ENCODE results near the gene RPS6KA2. TPM values are rescaled to one million over a fixed set of nuclear protein-coding genes. Genes with fewer than 3 reads are reported as not detected.

Gene RPS6KA2
- total RNA-seq, 1 experiment from 2014 or later = 12.3 TPM

- Histone ChIP-seq H3K14ac (ENCODE audit: insufficient read depth, low read length) (no peak overlapping the region; the same call in 1 of the 2 replicates), H3K23ac (ENCODE audit: insufficient read length, low read depth, low read length) (no peak overlapping the region), H2BK20ac (ENCODE audit: low read depth, low read length, poor library complexity, severe bottlenecking) (no peak overlapping the region), H4K91ac (ENCODE audit: insufficient read length, low read depth, low read length) (no peak overlapping the region), H3K79me2 (ENCODE audit: insufficient read depth, low read length) (no peaks in the 10 kb centered on the region), H2AFZ (ENCODE audit: low read length) (no peak overlapping the region), H3K9ac (ENCODE audit: extremely low read depth, insufficient read length, low read length) (no peak overlapping the region), H3K4me2 (ENCODE audit: insufficient read depth, insufficient read length, low read length) (no peak overlapping the region), H3T11ph (ENCODE audit: low read length) (no peak overlapping the region), H2BK120ac (ENCODE audit: low read depth, low read length, poor library complexity, severe bottlenecking) (no peak overlapping the region), H3K18ac (ENCODE audit: insufficient read length, low read depth, low read length) (no peak overlapping the region), H2BK12ac (ENCODE audit: insufficient read length, low read depth, low read length) (no peak overlapping the region), H3K4me1 (ENCODE audit: insufficient read depth, low read length) (peaks cover 4% of the 10 kb centered on the region; the same call in 1 of the 2 replicates), H3K9me3 (ENCODE audit: control insufficient read depth, low read depth, low read length) (no peaks in the 10 kb centered on the region), H3K4ac (ENCODE audit: low read depth, low read length) (no peak overlapping the region), H3K56ac (ENCODE audit: insufficient read length, low read depth, low read length) (no peak overlapping the region), H4K5ac (ENCODE audit: insufficient read length, low read depth, low read length) (no peak overlapping the region), H3K27me3 (ENCODE audit: insufficient read depth, low read length) (peaks cover 3% of the 10 kb centered on the region; the same call in 1 of the 2 replicates), H2BK5ac (ENCODE audit: insufficient read length, low read length) (no peak overlapping the region), H3K79me1 (ENCODE audit: insufficient read depth, low read depth, low read length, poor library complexity, severe bottlenecking) (no peaks in the 10 kb centered on the region), H4K20me1 (ENCODE audit: control insufficient read depth, insufficient read depth, insufficient read length) (no peaks in the 10 kb centered on the region), H2BK15ac (ENCODE audit: low read depth, low read length) (no peak overlapping the region), H3K27ac (ENCODE audit: insufficient read length, low read depth, low read length) (no peak overlapping the region), H4K8ac (replicated peaks; ENCODE audit: insufficient read length, low read depth, low read length) (no peak overlapping the region), H2AK5ac (ENCODE audit: insufficient read length, low read length) (no peak overlapping the region), H3K23me2 (ENCODE audit: insufficient read length, low read depth, low read length, poor library complexity, severe bottlenecking) (no peaks in the 10 kb centered on the region)
- peaks cover 6% of the 10 kb centered on the region for H3K27me3 Mint-ChIP-seq (ENCODE audit: low read depth)
- H3K4me1 Mint-ChIP-seq = peaks cover 2 to 20% of the 10 kb centered on the region in 2 experiments
- H3K36me3 Mint-ChIP-seq (ENCODE audit: insufficient read depth in 1 of 3, low read depth in 3 of 3) = no peaks in the 10 kb centered on the region
- no peak overlapping the region for H3K4me3 Mint-ChIP-seq
- no peak for TF ChIP-seq CTCF (conservative IDR thresholded peaks at IDR 0.05)
- no peaks in the 10 kb centered on the region for H3K9me3 Mint-ChIP-seq
- no peak for DNase-seq
- no CpG with 5 or more reads among the region's 5 CpGs for WGBS (ENCODE audit: extremely low coverage, insufficient read length, low lambda C conversion rate)
- H3K27ac Mint-ChIP-seq = no peak overlapping the region
Measured at GRCh38 chr6:166660157-166660688, 33.2 kb upstream of the RPS6KA2 start.
